Ishikawa (cell line): ENCODE results near the gene TRIM3.

ENCODE experiments used
- EP300 ChIP-seq: IDR thresholded peaks from 2 replicates; pipeline ENCODE4 v1.6.1; 2012; ENCODE audit warnings: borderline replicate concordance
- MAX ChIP-seq: IDR thresholded peaks from 2 replicates; pipeline ENCODE4 v1.6.1; 2012
- NFIC ChIP-seq: IDR thresholded peaks from 2 replicates; pipeline ENCODE4 v1.6.1; 2012
- RAD21 ChIP-seq: IDR thresholded peaks from 2 replicates; pipeline ENCODE4 v1.6.1; 2012; ENCODE audit warnings: low read depth
- TAF1 ChIP-seq: IDR thresholded peaks from 2 replicates; pipeline ENCODE4 v1.6.1; 2012; ENCODE audit warnings: low read depth, mild to moderate bottlenecking
- TCF12 ChIP-seq: IDR thresholded peaks from 2 replicates; pipeline ENCODE4 v1.6.1; 2012; ENCODE audit warnings: low read depth
- TEAD4 ChIP-seq: IDR thresholded peaks from 2 replicates; pipeline ENCODE4 v1.6.1; 2012
- TF ChIP-seq, protein P1 (sequence below): IDR thresholded peaks from 2 replicates; pipeline ENCODE4 v1.6.1; 2012

DNA sequence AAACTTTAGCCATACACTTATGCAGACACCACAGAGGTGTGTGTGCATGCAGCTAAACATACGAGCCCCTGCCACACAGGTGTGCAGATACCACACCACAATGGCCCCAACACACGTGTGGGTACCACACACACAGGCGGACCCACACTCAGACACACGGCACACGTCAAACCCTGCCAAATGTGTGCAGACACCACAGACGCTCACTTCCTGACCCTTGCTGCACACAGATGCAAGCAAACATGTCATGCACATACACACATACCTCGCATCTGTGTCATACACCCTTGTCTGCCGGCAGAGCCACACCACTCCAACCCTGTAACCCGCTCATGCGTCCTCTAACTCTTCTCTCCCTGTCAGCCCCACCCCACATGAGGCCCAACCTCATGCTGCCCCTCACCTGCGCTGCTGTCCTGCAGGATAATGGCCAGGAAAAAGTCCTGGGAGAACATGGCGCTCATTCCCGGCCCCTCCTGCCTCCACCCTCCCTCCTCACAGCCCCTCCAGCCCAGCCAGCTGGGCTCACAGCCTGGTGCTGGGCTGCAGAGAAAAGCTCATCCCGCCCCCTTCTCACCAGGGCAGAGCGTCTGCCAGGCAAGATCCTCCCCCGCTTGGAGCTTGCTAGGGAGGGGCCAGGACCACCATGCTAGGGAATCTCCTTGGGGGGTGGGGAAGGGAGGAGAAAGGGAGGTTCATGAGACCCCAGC lies 69.2 kb downstream of the TRIM3 start:
- TF ChIP-seq TAF1 (no peak), RAD21 (no peak), EP300 (no peak), NFIC (no peak), MAX (no peak), TCF12 (no peak), TEAD4 (no peak)
- TF ChIP-seq, protein P1, sequence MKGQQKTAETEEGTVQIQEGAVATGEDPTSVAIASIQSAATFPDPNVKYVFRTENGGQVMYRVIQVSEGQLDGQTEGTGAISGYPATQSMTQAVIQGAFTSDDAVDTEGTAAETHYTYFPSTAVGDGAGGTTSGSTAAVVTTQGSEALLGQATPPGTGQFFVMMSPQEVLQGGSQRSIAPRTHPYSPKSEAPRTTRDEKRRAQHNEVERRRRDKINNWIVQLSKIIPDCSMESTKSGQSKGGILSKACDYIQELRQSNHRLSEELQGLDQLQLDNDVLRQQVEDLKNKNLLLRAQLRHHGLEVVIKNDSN = no peak
